Measurements from ENCODE around the gene ENPP1.

- TF ChIP-seq ZNF232 (CRISPR knock-in tag; IDR thresholded peaks at IDR 0.05) = no peak
- TF ChIP-seq, protein P1, sequence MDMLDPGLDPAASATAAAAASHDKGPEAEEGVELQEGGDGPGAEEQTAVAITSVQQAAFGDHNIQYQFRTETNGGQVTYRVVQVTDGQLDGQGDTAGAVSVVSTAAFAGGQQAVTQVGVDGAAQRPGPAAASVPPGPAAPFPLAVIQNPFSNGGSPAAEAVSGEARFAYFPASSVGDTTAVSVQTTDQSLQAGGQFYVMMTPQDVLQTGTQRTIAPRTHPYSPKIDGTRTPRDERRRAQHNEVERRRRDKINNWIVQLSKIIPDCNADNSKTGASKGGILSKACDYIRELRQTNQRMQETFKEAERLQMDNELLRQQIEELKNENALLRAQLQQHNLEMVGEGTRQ (CRISPR knock-in tag; IDR thresholded peaks at IDR 0.05) = no peak
- no peak for TF ChIP-seq MAFK (IDR thresholded peaks at IDR 0.05; ENCODE audit: low read length)
Measured at GRCh38 chr6:131867744-131868143, 59.9 kb downstream of the ENPP1 start.

Measured in K562 (cell line).